ENCODE data around the gene AQP12B. TPM values are rescaled to one million over a fixed set of nuclear protein-coding genes. Genes with fewer than 3 reads are reported as not detected.
A peak's percentile ranks its signal among the peaks of the same experiment; 100 is the strongest.

AQP12B gene
- total RNA-seq, 2 donors from 2014 or later: not detected

DNA sequence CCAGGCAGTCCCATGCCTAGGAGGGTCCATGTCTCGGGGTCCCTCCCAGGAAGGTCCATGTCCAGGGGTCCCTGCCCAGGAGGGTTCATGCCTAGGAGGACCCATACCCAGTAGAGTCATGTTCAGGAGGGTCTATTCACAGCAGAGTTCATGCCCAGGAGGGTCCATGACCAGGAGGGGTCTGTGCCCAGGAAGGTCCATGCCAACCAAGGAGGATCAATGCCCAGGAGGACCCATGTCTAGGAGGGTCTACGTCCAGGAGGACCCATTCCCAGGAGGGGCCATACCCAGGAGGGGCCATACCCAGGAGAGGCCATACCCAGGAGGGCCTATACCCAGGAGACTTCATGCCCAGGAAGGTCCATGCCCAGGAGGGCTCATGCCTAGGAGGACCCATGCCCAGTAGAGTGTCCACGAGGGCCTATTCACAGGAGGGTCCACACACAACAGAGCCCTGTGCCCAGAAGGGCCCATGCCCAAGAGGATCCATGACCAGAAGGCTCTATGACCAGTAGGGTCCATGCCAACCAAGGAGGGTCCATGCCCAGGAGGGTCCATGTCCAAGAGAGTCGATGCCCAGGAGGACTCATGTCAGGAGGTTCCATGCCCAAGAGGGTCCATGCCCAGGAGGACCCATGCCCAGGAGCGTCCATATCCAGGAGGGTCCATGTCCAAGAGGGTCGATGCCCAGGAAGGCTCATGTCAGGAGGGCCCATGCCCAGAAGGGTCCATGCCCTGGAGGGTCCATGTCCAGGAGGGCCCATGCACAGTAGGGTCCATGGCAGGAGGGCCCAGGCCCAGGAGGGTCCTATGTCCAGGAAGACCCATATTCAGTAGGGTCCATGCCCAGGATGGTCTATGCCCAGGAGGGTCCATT lies 47.3 kb downstream of the AQP12B start:
- no peak for ATAC-seq (replicated peaks)
- no peaks in the 10 kb centered on the region for H3K4me1 Mint-ChIP-seq
- no peak overlapping the region for H3K27ac Mint-ChIP-seq
- no peaks in the 10 kb centered on the region for H3K36me3 Mint-ChIP-seq (ENCODE audit: low read depth)
- no peak overlapping the region for H3K4me3 Mint-ChIP-seq
- no peaks in the 10 kb centered on the region for H3K27me3 Mint-ChIP-seq
- peaks cover 5% of the 10 kb centered on the region for H3K9me3 Mint-ChIP-seq

DNA sequence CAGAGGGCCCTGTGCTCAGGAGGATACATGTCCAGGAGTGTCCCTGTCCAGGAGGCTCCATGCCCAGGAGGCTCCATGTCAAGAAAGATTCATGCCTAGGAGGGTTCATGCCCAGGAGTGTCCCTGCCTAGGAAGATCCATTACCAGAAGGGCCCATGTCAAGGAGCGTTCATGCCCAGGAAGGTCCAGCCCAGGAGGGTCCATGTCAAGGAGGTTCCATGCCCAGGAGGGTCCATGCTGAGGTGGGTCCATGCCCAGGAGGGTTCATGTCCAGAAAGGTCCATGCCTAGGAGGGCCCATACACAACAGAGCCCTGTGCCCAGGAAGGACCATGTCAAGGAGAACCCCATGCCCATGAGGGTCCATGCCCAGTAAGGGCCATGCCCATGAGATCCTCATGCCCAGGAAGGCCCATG lies 50.4 kb downstream of the AQP12B start:
- Mint-ChIP-seq H3K4me1 (no peaks in the 10 kb centered on the region), H3K27ac (no peak overlapping the region), H3K4me3 (no peak overlapping the region), H3K36me3 (ENCODE audit: low read depth) (no peaks in the 10 kb centered on the region), H3K9me3 (peaks cover 5% of the 10 kb centered on the region), H3K27me3 (no peaks in the 10 kb centered on the region)
- no peak for ATAC-seq (replicated peaks)

DNA sequence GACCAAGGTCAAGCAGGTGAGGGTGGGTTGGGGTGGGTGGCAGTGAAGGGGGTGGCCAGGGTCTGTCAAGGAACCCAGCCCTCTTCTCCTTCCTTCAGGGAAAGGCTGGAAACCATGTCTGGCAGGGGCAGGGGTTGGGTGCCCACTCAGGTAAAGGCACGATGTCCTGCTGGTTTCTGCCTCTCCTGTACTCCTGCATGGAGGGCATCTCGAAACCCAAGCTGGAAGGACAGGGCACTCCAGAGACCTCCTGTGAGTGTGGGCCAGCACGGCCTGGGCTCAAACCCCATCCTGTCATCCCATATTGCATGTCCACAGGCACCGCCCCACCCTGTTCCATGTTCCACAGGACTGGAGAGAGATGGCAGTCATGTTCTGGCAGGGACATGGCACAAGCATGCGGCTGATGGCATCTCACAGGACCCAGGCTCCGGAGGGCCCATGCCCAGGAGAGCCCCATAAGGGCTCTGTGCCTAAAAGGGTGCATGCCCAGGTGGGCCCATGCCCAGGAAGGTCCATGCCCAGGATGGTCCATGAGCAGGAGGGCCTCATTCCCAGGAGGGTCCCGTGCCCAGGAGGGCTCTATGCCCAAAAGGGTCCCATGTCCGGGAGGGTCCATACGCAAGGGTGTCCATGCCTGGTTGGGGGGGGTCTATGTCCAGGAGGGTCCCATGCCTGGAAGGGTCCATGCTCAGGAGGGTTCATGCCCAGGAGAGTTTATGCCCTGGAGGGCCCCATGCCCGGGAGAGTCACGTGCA lies 51.0 kb downstream of the AQP12B start:
- Mint-ChIP-seq H3K4me3 (no peak overlapping the region), H3K27ac (no peak overlapping the region), H3K4me1 (no peaks in the 10 kb centered on the region), H3K9me3 (peaks cover 5% of the 10 kb centered on the region), H3K27me3 (no peaks in the 10 kb centered on the region), H3K36me3 (ENCODE audit: low read depth) (no peaks in the 10 kb centered on the region)
- no peak for ATAC-seq (replicated peaks)

DNA sequence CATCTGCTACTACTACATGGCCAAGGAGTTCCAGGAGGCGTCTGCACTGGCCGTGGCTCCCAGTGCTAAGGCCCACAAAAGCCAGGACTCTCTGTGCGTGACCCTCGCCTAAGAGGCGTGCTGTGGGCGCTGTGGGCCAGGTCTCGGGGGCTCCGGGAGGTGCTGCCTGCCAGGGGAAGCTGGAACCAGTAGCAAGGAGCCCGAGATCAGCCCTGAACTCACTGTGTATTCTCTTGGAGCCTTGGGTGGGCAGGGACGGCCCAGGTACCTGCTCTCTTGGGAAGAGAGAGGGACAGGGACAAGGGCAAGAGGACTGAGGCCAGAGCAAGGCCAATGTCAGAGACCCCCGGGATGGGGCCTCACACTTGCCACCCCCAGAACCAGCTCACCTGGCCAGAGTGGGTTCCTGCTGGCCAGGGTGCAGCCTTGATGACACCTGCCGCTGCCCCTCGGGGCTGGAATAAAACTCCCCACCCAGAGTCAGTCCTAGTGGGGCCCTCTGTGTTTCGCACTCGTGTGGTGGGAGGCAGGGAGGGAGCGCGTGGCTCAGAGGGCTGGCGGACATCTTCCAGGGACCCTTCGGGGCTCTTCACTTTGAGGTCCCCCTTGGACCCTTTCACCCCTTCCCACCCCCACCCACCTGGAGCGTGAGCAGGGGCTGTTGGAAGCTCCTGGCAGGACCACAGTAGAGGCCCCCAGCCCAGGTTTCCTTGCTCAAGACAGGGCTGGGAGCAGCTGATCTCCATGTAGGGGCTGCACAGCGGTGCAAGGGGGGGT lies 51.7 kb downstream of the AQP12B start:
- Mint-ChIP-seq H3K27ac (no peak overlapping the region), H3K9me3 (peaks cover 5% of the 10 kb centered on the region), H3K27me3 (no peaks in the 10 kb centered on the region), H3K4me1 (no peaks in the 10 kb centered on the region), H3K36me3 (ENCODE audit: low read depth) (no peaks in the 10 kb centered on the region), H3K4me3 (no peak overlapping the region)
- no peak for ATAC-seq (replicated peaks)

DNA sequence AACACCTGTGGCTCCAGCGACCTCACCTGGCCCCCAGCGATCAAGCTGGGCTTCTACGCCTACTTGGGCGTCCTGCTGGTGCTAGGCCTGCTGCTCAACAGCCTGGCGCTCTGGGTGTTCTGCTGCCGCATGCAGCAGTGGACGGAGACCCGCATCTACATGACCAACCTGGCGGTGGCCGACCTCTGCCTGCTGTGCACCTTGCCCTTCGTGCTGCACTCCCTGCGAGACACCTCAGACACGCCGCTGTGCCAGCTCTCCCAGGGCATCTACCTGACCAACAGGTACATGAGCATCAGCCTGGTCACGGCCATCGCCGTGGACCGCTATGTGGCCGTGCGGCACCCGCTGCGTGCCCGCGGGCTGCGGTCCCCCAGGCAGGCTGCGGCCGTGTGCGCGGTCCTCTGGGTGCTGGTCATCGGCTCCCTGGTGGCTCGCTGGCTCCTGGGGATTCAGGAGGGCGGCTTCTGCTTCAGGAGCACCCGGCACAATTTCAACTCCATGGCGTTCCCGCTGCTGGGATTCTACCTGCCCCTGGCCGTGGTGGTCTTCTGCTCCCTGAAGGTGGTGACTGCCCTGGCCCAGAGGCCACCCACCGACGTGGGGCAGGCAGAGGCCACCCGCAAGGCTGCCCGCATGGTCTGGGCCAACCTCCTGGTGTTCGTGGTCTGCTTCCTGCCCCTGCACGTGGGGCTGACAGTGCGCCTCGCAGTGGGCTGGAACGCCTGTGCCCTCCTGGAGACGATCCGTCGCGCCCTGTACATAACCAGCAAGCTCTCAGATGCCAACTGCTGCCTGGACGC lies 52.5 kb downstream of the AQP12B start:
- Mint-ChIP-seq H3K9me3 (peaks cover 5% of the 10 kb centered on the region), H3K27me3 (no peaks in the 10 kb centered on the region), H3K4me3 (no peak overlapping the region), H3K36me3 (ENCODE audit: low read depth) (no peaks in the 10 kb centered on the region), H3K27ac (no peak overlapping the region), H3K4me1 (no peaks in the 10 kb centered on the region)
- no peak for ATAC-seq (replicated peaks)

DNA sequence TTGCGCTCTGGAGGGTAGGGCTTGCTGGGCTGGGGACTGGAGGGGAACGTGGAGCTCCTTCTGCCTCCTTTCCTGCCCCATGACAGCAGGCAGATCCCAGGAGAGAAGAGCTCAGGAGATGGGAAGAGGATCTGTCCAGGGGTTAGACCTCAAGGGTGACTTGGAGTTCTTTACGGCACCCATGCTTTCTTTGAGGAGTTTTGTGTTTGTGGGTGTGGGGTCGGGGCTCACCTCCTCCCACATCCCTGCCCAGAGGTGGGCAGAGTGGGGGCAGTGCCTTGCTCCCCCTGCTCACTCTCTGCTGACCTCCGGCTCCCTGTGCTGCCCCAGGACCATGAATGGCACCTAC lies 53.1 kb downstream of the AQP12B start:
- Mint-ChIP-seq H3K4me3 (no peak overlapping the region), H3K27me3 (no peaks in the 10 kb centered on the region), H3K27ac (no peak overlapping the region), H3K9me3 (peaks cover 5% of the 10 kb centered on the region), H3K4me1 (no peaks in the 10 kb centered on the region), H3K36me3 (ENCODE audit: low read depth) (no peaks in the 10 kb centered on the region)
- no peak for ATAC-seq (replicated peaks)

DNA sequence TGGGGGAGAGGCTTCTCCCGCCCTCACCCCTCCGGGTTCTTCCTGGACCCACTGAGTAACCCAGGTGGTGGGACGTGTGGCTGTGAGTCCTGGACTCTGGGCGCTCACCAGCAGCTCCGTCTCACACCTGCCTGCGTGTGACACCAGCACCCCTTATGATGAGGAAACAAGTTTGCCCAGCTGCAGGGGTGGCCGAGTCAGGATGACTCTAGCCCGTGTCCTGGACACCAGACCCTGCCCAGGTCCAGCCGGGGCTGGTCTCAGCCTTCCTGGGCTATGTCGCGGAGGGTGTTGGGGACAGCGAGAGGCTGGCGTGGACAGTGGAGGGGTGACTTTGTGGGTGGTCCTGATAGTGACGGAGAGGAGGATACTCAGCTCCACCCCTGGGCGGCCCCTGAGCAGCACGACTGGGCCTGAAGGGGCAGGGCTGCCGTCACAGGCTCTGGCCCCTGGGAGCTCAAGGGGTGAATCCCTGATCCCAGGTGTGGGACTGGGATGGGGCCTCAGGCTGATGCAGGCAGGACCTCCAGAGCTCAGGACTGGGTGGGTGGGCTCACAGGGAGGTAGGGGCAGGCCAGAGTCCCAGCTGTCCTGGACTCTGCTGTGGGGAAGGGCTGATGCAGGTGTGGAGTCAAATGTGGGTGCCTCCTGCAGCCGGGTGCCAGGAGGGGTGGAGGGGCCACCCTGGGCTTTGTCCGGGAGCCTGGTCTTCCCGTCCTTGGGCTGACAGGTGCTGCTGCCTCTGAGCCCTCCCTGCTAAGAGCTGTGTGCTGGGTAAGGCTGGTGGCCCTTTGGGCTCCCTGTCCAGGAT lies 53.7 kb downstream of the AQP12B start:
- H3K4me3 Mint-ChIP-seq: no peak overlapping the region
- ATAC-seq (replicated peaks): no peak
- no peaks in the 10 kb centered on the region for H3K4me1 Mint-ChIP-seq
- H3K27me3 Mint-ChIP-seq: no peaks in the 10 kb centered on the region
- H3K27ac Mint-ChIP-seq: no peak overlapping the region
- no peaks in the 10 kb centered on the region for H3K36me3 Mint-ChIP-seq (ENCODE audit: low read depth)
- H3K9me3 Mint-ChIP-seq: peaks cover 5% of the 10 kb centered on the region

DNA sequence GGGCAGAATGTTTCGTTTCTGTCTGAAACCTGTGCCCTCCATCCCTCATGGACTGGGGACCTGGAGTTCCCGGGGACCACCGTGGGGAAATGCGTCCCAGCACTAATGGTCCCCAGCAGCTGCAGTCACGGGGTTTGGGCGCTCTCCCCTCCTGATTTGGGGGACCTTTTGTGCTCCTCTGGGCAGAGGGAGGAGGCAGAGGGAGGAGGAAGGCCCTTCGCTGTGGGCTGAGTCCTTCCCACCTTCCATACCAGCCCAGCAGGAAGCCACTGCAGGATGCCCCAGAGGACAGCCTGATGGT lies 54.2 kb downstream of the AQP12B start:
- no peak for ATAC-seq (replicated peaks)
- Mint-ChIP-seq H3K4me1 (no peaks in the 10 kb centered on the region), H3K4me3 (no peak overlapping the region), H3K9me3 (peaks cover 4% of the 10 kb centered on the region), H3K36me3 (ENCODE audit: low read depth) (no peaks in the 10 kb centered on the region), H3K27ac (no peak overlapping the region), H3K27me3 (no peaks in the 10 kb centered on the region)

DNA sequence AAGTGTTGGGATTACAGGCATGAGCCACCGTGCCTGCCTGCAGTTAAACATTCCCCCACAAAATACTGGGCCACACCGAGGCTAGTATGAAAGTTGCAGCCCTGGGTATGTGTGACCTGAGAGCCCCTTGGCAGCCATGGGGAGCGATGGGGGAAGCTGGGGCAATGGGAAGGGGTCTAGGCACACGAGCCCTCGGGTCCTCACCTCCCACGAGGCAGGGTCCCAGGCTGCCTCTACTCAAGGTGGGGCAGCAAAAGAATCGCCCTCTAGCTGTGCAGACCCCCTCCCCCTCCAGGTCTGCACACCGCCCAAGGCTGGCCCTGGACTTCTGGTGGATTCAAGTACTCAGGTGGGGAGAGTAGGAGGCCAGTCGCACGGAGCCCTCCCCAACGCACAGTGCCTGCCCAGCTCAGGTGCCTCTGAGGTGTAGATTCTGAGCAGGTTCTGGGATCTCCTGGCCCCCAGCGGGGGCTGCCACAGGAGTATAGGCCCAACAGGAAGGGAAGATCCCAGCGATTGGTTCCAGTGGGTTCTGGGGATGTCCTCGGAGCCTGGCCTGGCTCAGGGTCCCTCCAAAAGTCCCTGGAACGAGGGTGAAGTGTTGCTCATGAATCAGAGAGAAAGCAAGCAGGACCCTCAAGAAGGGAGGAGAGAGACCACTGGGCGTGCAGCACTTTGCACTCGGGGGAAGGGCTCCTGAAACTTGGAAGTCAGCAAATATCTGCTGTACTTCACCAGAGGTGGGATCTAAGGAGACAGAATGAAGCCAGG lies 54.8 kb downstream of the AQP12B start:
- Mint-ChIP-seq H3K9me3 (no peaks in the 10 kb centered on the region), H3K27me3 (no peaks in the 10 kb centered on the region), H3K4me3 (no peak overlapping the region)

DNA sequence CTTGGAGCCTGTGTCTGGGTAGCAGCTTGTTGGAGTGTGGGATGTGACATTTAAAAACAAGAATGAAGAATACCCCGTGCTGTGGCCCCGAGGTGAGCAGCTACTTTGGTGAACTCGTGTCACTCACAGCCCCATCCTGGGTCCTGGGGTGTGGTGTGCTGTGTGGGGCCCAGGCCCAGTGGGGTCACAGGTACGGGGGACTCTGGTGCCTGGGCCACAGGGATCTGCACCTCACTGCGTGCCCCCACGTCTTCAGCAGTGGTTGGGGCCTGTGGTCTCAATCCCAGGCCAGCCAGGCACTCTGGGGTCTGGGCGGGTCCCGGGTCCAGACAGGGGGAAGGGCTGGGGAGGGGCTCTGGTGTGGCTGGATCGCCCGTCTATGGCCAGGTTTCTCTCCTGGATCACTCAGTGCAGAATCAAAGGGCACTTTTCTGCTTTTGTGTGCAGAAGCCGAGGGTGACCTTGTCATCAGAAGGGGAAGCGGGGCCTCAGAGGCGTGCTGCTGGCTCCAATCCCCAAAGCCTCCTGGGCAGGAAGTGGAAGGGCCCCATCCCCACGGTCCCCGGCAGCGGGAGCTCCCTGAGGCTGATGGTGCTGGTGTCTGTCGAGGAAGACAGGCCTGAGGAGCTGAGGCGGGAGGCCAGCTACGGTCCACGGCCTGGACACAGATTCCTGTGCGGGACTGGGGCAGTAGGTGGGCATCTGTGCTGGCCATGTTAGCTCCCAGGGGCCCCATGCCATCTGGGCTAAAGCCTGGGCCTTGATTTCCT lies 56.0 kb downstream of the AQP12B start:
- Mint-ChIP-seq H3K9me3 (no peaks in the 10 kb centered on the region), H3K36me3 (ENCODE audit: low read depth) (no peaks in the 10 kb centered on the region), H3K27me3 (no peaks in the 10 kb centered on the region), H3K27ac (peak overlapping the region; percentile 46), H3K4me1 (no peaks in the 10 kb centered on the region), H3K4me3 (peak overlapping the region; percentile 22)
- ATAC-seq (replicated peaks): peak; percentile 19

More for the DNA sequence above, 54.8 kb downstream of the AQP12B start:
- Mint-ChIP-seq H3K27ac (no peak overlapping the region), H3K4me1 (no peaks in the 10 kb centered on the region), H3K36me3 (ENCODE audit: low read depth) (no peaks in the 10 kb centered on the region)
- ATAC-seq (replicated peaks): no peak
